GM12874 (cell line): ENCODE measurements around the gene TXNDC9.

ENCODE experiments used
- TF ChIP-seq, protein P1 (sequence below): IDR thresholded peaks from 2 replicates; pipeline ENCODE4 v1.5.1; 2011; ENCODE audit warnings: low read depth, mild to moderate bottlenecking, control low read depth, low read length, moderate library complexity; ENCODE audit not compliant: insufficient read depth

The TXNDC9 gene, protein sequence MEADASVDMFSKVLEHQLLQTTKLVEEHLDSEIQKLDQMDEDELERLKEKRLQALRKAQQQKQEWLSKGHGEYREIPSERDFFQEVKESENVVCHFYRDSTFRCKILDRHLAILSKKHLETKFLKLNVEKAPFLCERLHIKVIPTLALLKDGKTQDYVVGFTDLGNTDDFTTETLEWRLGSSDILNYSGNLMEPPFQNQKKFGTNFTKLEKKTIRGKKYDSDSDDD

DNA sequence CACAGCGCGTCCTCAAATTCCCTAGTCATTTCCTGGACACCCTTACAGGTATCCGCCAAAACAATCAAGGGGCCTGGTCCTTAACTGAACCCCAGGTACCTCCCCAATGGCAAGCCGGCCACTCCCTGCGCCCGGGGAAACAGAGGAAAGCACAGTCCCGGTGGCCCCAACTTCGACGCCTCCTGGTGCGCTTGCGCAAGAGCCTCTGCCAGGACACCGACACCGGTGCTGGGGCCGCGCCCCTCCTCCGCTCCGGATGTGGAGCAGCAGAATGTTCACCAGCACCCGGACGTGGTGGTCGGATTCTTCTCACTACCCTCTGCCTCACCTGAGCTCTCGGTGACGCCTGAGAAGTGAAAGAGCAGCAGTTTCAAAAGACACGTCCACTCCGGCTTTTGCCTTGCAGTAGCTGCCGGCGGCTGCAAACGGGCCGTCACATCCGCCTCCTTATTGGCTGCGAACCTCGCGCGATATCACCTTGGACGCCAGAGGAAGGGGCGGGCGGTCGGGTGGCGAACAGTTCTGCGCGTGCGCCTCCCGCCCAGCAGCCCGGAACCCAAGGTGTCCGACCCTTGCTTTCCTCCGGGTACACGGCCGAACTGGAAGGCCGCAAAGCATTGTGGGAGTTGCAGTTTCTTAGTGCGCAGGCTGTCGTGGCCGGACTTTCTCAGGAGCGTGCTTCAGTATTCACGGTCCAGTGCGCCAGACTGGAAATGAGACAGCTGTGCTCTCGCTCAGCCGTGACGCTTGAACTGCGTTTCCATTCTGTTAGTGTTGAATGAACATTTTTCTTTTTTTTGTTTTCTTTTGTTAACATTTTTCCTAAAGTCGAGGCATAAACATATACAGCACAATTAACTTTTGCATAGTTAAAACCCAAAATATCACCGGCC, at the start of gene TXNDC9:
Gene TXNDC9, minus strand, starts transcription at position 423 of the 893 bp plus-strand sequence. CDS start 3,123 bp downstream, outside the sequence.
- TF ChIP-seq, protein P1, sequence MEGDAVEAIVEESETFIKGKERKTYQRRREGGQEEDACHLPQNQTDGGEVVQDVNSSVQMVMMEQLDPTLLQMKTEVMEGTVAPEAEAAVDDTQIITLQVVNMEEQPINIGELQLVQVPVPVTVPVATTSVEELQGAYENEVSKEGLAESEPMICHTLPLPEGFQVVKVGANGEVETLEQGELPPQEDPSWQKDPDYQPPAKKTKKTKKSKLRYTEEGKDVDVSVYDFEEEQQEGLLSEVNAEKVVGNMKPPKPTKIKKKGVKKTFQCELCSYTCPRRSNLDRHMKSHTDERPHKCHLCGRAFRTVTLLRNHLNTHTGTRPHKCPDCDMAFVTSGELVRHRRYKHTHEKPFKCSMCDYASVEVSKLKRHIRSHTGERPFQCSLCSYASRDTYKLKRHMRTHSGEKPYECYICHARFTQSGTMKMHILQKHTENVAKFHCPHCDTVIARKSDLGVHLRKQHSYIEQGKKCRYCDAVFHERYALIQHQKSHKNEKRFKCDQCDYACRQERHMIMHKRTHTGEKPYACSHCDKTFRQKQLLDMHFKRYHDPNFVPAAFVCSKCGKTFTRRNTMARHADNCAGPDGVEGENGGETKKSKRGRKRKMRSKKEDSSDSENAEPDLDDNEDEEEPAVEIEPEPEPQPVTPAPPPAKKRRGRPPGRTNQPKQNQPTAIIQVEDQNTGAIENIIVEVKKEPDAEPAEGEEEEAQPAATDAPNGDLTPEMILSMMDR, result no peak

DNA sequence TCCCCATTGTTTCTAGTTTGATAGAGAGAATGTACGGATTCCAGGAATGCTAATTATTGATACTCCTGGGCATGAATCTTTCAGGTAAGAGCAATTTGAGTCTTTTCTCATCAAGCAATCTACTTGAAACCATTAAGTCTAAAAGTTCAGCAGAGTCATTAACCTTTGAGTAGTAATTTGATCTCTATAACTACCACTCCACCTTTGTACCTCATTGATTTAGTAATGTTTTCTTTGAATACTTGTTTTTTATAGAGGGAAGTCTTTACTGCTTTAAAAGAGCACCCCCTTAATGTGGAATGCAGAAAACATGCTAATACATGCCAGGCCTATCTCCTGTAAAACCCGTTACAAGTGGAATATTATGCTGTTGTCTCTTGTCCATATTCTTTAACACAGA, 46.0 kb upstream of the TXNDC9 start:
- TF ChIP-seq, protein P1, result no peak

DNA sequence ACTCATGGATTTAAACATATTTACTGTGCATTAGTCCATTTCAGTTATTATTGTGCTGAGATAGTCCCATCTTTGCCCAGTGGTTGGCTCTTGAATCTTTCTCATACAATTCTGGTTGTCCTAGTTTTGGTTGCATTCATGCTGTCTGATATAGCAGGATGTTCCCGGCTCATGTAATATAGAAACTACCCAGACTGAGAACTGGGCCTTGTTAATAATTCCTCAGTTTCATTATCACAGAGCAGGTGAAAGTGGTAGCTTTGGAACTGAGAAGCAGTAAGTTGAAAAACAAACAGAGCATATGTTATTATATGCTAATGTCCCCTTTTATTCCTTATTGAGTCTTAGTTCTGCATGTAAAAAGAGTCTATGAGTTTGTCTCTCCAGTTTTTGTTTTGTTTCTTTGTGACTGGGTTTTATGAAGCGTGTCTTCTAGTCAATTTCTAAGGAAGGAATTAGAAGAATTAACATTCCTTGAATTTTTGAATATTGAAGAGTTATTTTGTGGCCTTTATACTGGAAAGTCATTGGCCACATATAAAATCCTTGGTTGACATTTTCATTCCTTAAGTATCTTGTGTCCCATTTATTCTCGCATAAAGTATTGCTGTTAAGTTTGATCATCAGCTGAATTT, 44.4 kb upstream of the TXNDC9 start:
- TF ChIP-seq, protein P1, result no peak

DNA sequence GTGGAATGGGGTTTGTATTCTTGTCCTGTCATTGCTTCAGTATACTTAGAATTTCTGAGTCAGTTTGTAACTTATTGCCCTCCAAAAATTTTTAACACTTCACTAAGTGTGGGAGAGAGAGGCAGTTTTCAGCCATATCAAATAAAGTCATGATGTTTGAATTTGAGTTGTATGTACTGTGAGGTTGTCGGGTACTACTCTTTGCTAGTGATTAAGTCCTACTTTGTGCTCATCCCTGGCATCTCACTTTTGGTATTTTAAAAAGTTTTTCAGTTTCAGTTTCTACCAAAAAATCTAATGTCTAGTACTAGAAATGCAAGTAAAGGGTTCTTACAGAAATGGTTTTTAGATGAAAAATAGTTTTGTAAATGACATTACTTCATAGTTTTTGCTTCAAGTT, 41.7 kb upstream of the TXNDC9 start:
- TF ChIP-seq, protein P1, result no peak

DNA sequence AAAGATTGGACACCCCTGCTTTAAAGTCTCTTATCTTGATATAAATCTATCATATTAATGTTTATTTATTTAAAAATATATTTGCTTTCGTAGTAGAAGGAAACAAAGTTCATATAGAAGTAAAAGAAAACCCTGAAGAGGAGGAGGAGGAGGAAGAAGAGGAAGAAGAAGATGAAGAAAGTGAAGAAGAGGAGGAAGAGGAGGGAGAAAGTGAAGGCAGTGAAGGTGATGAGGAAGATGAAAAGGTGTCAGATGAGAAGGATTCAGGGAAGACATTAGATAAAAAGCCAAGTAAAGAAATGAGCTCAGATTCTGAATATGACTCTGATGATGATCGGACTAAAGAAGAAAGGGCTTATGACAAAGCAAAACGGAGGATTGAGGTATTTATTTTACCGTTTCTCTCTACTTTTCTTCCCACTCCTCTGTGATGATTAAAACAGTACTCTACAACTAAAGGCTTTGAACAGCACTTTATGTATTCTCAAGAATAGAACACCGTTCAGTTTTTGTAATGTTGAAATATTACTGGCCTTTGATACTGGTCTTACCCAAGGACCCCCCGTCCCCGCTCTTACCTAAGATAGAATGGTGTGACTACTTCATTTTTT, 40.2 kb upstream of the TXNDC9 start:
- TF ChIP-seq, protein P1, result no peak

DNA sequence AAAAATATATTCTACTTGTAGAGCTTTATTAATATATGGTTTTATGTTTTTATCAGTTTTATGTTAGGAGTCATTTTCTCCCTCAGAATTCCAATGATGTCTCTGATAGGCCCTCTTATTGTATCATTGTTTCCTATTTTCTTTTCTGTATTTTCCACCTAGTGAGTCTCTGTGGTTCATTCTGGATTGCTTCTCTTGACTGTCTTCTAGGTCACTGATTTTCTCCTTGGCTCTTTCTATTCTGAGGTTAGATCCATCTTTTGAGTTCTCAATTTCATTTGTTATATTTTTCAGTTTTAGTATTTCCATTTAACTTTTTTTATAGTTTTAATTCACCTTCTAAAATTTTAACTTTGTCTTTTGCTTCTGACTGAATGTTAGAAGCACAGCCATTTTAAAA, 38.6 kb upstream of the TXNDC9 start:
- TF ChIP-seq, protein P1, result no peak

DNA sequence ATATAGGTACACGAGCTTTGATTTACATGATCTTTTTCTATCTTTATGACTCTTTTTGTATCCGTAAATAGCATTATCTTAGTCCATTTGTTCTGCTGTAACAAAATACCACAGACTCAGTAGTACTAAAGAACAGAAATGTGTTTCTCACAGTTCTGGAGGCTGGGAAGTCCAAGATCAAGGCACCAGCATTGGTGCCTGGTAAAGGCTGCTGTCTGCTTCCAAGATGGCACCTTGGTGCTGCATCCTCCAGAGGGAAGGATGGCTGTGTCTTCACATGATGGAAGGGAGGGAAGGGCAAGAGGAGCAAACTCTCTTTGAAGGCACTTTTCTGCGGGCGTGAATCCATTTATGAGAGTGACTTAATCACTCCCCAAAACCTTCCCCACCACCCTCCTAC, 37.0 kb upstream of the TXNDC9 start:
- TF ChIP-seq, protein P1, result no peak
